Fibroblast of peridontal ligament (primary cell): ENCODE data around the gene NDUFV1.

Source experiments
- DNase-seq: peaks from one replicate; pipeline ENCODE4 v3.0.0-alpha.2; 2010; ENCODE audit errors: extremely low read depth

The NDUFV1 gene

DNA sequence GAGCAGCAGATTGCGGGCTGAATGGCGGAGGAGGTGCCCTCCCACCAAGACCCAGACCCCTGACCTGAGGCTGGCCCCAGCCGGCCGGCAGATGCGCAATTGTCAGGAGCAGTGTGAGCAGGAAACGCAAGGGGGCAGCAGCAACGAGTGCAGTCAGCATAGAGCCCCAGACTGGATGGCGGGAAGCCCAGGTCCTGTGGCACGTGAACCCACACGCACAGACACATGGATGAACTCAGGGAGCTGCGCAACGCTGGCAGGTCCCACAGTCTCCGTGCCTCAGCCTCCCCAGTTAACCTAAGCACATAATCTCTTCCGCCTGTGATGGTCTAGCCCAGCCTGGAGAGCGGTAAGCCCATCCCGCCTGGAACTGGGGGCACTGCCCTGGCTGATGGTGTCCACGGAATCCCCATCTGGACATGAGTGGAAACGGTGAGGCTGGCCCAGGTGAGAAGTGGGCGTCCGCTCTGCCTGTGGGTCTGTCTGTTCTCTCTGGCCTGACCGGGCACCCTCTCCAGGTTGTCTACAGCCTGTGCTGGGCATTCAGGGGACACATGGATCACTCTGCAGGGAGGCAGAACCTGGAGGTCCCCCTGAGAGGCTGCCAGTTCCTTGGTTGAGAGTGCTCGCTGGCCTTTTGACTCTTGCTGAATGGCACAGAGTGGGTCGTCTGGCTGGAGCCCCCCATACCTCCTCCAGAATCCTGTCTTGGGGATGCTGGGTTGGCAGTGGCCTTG, 33.5 kb downstream of the NDUFV1 start:
- DNase-seq: peak; percentile 39

DNA sequence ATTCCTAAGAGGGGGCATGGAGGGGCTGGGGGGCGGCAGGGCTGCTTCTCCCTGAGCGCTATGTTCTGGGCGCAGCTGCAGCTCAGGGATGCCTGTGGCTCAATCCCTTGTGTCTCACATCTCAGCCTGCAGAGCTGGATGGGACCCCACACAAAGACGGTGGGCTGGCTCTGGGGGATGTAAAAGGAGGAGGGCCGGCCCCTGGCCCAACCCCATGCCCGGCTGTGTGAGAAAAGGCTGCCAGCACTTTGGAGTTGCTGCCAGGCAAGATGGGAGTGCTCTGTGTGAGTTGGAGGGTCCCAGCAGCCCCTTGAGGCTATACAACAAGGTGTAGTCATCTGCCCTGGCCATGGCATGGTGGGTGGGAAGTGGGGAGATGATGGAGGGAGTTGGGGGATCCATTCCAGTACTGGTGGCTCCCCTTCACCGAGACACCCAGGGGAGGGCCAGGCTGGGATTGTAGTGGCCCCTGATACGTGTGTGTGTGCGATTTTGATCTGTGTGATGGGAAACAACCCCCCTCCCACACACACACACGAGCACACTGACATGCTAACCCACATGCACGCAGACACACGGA, 34.1 kb downstream of the NDUFV1 start:
- no peak for DNase-seq

DNA sequence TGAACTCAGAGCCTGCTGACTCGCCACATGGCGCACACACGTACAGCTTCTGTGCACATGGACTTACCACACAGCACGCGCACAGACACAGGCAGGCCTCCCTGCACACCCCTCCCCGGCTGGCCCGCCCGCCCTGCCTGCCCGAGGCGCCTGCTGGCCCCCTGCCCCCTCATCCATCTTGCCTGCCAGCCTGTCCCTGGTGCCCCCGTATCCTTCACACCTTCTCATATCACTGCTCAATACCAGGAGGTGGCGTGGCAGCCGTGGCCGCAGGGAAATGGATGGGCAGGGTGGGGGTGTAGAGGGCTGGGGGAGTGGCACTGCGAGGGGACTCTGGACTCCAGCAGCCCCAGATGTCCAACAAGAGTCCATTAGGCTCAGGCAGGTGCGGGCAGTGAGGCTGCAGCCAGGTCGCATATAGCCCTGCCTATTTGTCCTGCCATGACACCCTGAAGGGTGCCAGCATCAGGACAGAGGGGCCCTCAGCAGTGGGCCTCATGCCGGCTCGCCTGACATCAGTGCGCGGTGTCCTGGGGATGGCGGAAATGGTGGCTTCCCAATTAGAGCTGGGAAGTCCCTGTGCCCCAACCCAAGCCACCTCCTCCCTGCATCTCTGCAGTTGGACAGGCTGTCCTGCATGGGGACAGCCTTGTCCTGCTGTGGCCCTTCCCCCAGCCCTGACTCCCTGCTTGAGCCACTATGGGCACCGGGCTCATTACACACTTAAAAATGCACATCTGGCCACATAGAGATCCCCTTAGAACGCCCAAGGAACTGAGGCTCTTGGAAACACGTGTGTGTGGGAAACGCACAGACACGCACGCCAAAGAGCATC, 34.8 kb downstream of the NDUFV1 start:
- DNase-seq: no peak

DNA sequence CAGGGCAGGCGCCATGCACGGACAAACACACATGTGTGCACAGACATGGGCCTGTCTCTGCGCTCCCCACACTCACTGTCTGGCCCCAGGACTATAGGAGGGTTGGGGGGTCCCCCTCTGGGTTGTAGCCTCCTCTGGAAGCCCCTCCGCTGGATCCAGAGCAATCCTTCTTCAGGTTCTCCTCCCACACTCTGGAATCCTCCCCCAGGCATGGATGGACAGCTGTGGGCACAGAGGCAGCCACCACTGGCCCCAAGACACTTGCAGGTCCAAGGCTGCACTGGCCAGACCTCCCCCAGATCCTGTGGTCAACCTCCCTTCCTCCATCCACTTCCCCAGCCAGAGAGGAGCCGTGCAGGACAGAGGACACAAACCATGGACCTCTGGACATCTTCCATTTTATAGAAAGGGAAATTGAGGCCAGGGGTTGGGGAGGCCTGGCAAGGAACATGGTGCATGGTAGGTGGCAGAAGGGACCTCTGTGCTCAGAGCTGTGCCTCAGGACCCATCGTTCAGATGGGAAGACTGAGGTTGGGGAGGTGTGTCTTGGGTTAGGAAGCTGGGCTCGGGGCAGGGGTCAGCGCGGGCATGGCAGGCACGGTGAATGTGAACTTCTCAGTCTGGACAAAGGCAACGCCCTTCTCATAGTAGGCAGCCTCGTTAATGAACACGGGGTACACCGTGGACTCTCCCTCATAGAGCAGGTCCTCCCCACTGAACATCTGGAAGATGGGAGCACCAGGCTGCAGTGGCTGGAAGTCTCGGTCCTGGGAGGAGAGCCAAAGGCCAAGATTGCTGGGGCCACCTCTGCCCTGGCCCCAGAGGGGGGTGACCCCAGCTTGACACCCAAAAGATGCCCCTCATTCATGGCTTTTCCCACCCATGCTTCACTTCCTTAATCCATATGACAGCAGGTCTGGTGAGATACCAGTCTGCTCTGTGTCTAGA, 35.7 kb downstream of the NDUFV1 start:
- DNase-seq: no peak

DNA sequence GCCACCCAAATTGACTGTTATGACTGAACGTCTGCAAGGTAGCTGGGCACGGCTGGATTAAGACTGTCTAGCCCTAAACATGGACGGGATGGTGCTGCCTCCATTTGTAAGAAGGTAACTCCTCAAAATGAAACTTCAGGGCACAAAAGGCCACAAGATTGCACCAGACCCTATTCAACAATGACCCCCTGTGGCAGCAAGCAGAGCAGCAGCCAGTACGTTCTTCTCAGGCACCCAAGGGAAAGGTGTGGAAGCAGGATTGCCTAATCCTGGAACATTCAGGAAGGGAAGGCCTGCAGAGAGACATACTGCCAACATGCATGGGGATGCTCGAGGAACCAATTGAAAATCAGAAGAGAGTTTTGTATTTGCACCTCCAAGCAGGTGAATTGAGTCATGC, 37.3 kb downstream of the NDUFV1 start:
- DNase-seq: no peak

DNA sequence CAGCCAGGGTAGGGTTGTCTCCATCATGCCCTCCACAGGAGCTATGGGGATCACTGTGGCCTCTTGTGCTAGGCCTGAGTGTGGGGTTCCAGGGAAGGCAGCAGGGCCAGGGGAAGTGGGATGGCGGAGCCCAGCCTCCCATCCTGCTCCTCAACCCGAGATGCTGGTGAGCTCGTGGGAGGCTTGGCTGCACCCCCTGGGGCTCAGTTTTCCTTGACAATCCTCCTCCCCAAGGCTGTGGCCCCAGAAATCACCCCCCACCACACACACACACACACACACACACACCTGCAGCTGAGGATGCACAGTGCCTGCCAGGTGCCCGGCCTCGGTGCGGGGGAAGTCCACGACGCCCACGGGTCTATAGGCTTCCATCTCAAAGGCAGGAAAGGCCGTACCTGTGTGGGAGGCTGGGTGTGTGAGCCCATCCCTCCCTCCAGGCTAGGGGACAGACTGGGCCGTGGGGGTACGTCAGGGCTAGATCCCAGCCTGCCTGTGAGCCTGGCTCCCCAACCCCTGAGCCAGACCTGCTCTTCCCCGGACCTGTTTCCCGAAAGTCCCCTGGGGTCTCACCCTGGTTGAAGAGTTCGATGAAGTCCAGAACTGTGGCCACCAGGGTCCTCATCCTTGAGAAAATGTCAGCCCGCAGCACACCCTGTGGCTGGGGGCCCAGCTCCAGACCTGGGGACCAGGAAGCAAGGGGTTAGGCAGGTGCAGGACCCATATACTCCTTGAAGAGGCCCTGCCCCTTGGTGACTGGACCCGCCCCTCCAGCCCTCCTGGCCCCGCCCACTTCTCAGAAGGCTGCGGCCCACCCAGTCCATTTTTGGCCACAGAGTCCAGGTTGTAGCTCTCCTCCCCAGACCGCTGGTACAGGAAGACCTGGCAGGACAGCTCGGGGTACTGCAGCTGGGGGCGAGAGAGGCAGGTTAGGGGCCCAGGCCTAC, 38.0 kb downstream of the NDUFV1 start:
- no peak for DNase-seq

DNA sequence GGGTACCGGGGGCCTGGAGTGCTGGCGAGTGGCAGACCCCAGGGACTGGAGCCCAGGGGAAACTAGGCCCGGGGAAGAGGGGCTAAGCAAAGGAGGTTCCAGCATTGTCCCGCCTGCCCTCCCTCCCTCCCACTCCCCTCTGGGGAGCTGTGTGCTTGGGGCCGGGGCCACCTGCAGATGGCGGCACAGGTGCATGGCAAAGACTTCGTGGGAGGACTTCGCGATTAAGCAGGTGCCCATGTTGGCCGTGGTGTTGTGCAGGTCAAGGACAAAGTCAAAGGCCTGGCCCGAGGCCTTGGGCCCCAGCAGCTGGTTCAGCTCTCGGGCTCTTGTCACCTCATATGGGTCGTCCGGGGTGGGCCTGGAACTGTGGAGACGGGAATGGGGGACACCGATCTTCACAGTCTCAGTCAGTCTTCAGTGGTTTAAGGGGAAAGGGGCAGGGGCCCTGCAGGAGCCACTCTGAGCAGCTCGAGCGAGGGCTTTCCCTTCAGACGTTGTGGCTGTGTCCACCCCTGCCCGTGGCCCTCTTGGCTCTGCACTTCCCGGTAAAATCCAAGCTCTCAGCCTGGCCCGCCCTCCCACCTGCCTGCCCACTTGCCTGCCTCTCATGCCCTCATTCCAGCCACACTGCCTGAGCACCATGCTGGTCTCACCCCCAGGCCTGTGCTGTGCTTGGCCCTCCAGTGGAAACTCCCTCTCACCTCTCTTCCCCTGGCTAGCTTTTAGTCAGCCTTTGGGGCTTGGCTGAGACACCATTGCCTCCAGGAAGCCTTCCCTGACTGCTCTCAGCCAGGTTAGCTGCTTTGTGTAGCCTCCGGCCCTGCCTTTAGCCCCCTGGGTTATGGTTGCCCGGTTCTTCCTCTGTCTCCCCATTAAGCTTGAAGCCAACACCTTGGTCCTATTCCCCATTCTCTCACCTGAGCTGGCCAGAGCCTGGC, 39.1 kb downstream of the NDUFV1 start:
- DNase-seq: no peak

DNA sequence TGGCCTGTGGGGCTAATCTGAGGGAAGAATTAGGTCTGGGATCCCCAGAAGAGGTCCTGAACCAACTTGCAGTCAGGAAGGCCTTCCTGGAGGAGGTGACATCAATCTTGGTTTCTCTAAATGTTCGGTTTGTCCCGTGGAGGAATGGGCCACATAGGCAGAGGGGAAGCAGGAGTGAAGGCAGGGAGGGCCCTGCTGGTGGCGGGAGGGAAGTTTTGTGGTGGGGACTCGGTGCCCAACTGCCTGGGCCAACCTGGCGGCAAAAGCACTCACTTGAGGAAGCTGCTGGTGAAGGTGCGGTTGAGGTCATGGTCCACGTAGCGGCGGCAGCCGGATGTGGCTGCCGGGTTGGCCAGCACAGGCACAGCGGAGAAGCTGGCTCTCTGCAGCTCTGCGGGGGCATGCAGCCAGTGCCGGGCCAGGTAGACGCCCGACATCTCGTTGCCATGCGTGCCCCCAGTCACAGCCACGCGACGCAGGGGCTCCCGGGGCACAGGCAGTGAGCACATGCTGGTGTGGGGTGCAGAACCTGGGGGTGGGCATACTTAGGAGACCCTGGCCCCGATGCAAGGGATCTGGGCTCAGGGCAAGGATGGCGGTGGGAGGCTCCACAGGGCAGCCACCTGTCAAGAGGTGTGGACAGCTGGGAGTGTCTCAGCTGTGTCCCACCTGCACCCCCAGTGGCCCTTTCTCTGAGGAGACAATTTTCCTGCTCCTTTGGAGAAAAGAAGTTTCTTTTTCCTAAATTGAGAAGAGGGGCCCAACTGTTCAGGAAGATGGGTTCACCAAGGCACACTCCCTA, 40.0 kb downstream of the NDUFV1 start:
- no peak for DNase-seq

DNA sequence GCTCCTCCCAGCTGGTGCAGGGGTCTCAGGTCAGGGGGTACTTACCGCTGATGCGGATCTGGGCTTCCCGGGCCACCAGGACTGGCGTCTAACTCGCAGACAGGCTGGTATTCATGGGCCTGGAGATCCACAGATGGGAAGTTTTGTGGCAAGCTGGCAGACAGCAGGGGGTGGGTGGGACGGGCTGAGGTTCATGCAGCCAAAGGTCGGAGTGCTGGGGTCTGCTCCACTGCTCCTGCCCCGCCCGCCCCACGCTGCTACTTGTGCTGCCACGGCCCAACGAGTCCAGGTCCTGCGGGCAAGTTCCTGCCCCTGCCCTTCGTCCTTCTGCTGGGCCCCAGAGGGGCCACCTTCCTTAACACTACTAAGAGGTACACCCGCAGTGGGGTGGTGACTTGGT, 40.7 kb downstream of the NDUFV1 start:
- no peak for DNase-seq

DNA sequence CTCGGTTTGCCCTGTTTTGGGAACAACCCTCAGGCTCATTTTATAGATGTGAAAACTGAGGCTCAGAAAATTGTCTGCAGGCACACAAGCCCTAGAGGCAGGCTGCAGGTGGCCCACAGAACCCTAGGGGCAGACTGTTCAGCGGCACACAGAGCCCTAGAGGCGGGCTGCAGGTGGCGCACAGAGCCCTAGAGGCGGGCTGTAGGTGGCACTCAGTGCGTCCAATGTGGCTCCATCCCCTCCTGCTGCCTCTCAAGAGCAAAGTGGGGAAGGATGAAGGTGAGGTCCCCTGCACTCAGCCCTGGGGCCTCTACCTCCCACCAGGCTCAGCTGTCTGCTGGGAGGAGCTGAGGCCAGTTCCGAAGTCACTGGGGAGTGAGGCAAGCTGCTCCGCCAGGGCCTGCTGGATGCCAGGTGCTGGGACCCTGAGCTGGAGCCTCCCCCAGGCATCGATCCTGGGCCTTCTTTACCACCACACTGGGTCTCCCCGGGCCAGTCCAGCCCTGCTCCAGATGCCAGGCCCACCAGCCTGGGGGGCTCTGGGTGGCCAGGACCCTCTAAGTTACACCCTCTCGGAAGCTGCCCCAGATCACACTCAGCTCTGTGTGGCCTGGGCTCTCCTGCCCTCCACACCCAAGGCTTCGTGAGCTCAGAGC, 41.5 kb downstream of the NDUFV1 start:
- no peak for DNase-seq

DNA sequence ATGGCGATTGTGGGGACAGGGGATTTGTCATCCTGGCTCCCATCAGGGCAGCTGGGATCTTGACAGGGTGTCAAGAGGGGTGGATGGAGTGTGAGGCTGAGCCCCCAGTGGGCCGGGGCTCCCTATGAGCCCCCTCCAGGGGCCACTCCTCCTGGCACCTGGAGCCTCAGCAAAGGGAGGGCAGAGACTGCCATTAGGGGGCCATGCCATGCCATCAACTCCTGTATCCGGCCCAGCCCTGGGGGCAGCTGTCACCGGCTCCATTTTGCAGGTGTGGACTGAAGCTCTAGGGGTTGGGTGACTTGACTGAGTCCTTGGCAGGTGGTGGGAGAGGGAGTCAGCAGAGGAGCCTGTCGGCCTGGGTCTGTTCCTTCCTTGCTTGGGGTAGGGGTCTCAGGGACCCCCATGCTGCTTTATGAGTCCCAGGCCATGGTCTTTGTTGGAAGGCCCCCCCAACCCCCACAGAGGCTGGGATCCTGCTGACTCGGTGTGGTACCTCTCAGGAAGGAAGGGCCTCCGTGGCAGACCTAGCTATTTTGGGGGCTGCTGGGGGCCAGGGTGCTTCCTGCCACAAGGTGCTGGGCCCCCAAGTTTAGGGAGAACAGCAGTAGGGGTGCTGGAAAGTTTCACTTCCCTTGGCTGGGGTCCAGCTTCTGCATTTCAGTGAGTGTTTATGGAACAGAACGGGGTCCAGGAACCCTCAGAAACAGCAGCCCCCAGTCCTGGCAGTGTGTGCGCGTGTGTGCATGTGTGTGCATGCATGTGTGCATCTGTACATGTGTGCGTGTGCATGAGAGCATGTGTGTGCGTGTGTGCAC, 42.3 kb downstream of the NDUFV1 start:
- DNase-seq: no peak

DNA sequence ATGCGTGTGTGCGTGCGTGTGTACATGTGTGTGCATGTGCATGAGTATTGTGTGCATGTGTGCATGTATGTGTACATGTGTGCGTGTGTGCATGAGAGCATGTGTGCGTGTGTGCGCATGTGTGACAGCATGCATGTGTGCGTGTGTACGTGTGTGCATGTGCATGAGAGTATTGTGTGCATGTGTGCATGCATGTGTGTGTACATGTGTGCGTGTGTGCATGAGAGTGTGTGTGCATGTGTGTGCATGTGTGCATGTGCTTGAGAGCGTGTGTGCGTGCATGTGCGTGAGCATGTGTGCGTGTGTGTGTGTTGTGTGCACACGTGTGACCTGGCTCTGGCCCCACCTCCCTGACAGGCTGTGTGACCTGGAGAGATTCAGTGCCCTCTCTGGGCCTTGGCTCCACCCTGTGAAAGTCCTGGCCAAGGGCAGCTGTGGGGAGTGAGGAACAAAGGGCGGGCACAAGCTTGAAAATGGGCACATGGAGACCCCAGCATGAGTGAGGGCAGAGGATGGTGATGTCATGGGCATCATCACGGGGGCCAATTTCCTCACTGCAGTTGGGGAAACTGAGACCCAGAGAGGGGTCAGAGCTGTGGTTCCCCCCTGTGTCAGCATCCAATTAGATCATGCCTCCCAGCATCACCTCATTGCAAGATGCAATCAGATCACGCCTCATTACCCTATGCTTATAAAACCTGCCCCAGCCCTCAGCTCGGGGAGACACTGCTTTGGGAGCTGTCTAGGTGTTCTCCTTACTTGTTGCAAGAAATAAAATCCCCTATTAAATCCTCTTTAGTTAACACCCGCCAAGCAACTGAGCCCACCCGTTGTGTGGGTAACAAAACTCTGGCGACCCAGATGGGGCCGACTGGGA, 43.1 kb downstream of the NDUFV1 start:
- DNase-seq: no peak

DNA sequence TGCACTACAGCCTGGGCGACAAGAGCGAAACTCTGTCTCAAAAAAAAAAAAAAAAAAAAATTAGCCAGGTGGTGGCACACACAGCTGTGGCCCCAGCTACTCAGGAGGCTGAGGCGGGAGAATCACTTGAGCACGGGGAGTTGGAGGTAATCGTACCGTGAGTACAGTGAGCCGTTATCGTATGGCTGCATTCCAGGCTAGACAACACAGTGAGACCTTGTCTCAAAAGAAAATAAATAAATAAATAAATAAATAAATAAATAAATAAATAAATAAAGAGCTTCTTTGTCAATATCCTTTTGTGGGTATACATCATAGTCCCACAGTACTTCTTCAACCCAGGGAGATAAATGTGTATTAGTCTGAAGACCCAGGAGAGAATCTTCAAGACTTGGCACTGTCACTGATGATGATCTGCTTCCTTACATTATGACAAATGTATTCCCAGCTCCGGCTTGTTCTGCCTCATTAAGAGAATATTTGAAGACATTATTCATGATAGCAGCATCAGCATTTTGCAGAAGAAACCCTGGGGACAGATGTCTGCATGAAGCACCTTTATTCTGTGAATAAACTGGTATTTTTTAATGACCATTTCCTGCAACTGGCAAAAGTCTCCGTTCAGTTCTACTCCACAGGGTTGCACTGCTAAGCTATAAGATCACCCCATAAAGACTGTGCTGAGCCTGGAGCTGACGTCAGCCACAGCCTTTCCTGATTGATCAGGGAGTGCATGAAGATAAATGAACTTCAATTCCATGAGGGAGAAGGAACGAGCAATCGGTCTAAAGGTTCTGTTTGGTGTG, 45.4 kb downstream of the NDUFV1 start:
- no peak for DNase-seq

DNA sequence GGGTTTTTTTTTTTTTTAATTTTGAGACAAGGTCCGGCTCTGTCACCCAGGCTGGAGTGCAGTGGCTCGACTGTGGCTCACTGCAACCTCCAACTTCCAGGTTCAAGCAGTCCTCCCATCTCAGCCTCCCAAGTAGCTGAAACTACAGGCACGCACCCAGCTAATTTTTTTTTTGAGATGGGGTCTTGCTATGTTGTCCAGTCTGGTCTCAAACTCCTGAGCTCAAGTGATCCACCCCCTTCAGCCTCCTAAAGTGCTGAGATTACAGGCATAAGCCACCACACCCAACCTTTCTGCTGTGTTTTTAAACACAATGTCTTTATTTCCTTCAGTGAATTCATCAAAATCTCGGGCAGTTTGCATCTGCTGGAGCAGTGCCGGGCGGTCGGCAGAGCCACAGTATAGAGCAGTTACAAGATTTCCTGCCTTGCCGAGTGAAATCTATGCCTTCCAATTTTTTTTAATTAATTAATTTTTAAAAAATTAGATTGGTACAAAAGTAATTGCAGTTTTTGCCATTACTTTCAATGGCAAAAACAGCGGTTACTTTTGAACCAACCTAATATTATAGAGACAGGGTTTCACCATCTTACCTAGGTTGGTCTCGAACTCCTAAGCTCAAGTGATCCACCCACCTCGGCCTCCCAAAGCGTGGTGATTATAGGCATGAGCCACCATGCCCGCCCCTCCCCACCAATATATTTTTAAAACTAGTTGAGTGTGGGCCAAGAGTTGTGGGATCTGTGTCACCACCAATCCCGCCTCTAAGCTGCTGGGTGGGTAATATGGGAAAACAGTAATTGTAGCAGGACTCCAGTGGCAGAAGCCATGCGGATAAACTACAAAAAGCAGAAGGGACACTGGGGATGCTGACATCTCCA, 46.5 kb downstream of the NDUFV1 start:
- no peak for DNase-seq
